ENCODE measurements around the gene POLR3K.

DNA sequence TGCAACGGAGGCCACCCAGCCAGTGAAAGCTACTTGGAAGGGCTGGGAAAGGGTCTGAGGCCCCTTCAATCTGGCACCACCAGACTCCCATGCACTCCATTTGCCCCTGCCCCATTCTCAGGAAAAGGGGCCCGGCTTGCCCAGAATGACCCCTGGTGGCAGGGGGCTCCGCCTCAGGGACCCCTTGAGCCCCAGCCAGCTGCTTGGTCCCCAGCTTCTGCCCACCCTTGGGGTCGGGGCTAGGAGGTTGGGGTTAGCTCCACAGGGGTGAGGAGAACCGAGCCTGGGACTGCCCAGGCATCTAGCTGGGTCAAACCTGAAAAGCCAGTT is 17.8 kb upstream of the POLR3K start:
- TF ChIP-seq, protein P1, sequence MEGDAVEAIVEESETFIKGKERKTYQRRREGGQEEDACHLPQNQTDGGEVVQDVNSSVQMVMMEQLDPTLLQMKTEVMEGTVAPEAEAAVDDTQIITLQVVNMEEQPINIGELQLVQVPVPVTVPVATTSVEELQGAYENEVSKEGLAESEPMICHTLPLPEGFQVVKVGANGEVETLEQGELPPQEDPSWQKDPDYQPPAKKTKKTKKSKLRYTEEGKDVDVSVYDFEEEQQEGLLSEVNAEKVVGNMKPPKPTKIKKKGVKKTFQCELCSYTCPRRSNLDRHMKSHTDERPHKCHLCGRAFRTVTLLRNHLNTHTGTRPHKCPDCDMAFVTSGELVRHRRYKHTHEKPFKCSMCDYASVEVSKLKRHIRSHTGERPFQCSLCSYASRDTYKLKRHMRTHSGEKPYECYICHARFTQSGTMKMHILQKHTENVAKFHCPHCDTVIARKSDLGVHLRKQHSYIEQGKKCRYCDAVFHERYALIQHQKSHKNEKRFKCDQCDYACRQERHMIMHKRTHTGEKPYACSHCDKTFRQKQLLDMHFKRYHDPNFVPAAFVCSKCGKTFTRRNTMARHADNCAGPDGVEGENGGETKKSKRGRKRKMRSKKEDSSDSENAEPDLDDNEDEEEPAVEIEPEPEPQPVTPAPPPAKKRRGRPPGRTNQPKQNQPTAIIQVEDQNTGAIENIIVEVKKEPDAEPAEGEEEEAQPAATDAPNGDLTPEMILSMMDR (IDR thresholded peaks at IDR 0.05; ENCODE audit: insufficient read depth, low read depth, low read length), result no peak
- no peak for TF ChIP-seq EZH2 (IDR thresholded peaks at IDR 0.05; ENCODE audit: insufficient read depth, low read length)
